Left lobe of liver (tissue), 2 donors: ENCODE data around the gene PRKCB. TPM values are rescaled to one million over a fixed set of nuclear protein-coding genes. Genes with fewer than 3 reads are reported as not detected.
"Not testable (repeated sequence)": the region's sequence is repeated elsewhere in the genome, so short reads cannot be mapped to it uniquely, and the experiment has no call there.

Source experiments
- ATAC-seq: fragments of 200-7000 bp; cut with Tn5 transposase; one replicate; pipeline ENCODE4 v1.9.1; 2020; ENCODE audit warnings: mild to moderate bottlenecking, moderate library complexity
- DNase-seq: peaks from one replicate; pipeline ENCODE4 v3.0.0-alpha.2; 2020; ENCODE audit warnings: low spot score
- total RNA-seq: library from RNA; stranded (reverse); gene quantifications from one replicate; pipeline ENCODE4 v1.2.1, GENCODE V29; 2021
- donor health status: DM: no; HTN: no; CAD: no; lungs with moderate emphysema.
- donor health status: DM: no; HTN: yes; CAD: no.

Gene PRKCB
- total RNA-seq, 1 donor from 2014 or later = 3.3 TPM

- DNase-seq (no peak), ATAC-seq (no peak)
Observed at GRCh38 chr16:23998771-23999170, 163.0 kb downstream of the PRKCB start.

GRCh38 chr16:23999663-24000062 lies 163.9 kb downstream of the PRKCB start:
- DNase-seq (no peak), ATAC-seq (no peak)

GRCh38 chr16:24001710-24002109 lies 165.9 kb downstream of the PRKCB start:
- ATAC-seq (no peak), DNase-seq (no peak)

DNA sequence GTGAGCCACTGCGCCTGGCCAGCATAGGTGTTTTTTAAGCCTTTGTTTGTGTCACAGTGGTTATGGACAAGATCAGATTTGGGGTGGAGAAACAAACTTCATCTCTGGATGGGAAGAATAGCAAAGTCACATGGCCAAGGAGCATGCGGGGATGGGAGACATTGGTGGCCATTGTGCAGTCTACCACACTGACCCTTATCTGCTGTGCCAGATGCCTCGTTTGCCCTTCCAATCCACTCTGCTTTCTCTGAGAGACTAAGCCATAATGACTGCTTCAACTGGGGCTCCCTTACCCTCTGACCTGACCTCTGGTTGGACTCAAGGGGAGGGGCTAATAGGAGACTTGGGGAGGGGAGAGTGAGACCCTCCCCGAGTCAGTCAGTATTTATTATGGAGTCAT lies 166.8 kb downstream of the PRKCB start:
- DNase-seq = no peak
- ATAC-seq = no peak

DNA sequence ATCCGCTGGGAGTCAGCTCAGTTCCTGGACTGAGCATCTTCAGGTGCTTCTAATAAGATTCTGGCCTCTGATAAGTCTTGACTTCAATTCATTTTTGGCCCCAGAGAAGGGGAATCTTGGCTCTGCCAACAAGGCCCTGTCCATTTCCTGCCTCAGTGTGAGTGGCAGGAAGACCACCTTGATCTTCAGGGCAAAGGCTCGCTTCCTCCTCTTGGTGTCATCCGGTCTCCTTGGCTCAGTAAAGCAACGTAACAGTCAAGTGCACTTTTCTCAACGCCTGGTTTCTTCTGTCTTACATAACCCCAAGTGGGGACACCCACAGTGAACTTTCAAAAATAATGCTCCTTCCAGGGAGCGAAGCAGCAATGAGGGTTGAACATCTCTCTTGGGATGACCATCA lies 169.8 kb downstream of the PRKCB start:
- no peak for DNase-seq

DNA sequence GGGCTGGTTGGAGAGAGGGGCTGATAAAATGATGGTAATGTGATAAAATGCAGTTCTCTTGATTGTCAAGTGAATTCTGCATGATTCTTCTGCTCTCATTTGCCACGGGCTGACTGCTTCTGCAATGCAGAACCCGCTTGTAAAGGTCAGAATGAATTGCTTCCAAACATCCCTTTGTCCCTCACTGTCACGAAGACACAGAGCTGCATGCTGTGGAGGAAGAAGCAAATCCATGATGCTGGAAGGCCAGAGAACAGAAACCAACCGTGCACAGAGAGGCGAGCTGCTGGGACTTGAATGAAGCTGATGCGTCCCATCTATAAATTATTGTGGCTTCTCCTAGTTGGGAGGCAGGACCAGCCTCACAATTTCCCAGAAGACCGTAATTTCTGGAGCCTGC lies 171.6 kb downstream of the PRKCB start:
- ATAC-seq = no peak
- no peak for DNase-seq

More for the DNA sequence above, 169.8 kb downstream of the PRKCB start:
- ATAC-seq = no peak

DNA sequence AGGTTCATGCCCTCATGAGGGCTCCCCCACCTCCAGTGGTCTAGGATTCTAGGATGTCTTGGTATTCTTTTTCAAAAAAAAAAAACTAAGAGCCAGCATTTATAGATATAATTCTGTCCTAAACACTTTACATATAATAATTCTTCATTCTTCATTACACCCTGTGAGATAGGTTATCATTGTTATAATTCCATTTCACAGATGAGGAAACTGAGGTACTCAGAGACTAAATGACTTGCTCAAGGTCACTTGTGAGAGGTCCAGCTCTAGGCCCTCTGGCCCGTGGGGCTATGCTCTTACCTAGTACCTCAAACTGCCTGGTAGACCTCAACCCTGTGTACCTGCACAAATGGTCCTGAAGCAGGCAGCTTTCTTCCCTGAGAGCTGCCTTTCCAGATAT lies 172.2 kb downstream of the PRKCB start:
- DNase-seq (no peak), ATAC-seq (no peak)

- DNase-seq (no peak), ATAC-seq (no peak)
Observed at GRCh38 chr16:24009098-24009497, 173.3 kb downstream of the PRKCB start.

GRCh38 chr16:24009955-24010354 lies 174.2 kb downstream of the PRKCB start:
- DNase-seq = no peak
- ATAC-seq = no peak

- DNase-seq (no peak), ATAC-seq (peak; percentile 84)
Observed at GRCh38 chr16:24010440-24011089, 174.8 kb downstream of the PRKCB start.

DNA sequence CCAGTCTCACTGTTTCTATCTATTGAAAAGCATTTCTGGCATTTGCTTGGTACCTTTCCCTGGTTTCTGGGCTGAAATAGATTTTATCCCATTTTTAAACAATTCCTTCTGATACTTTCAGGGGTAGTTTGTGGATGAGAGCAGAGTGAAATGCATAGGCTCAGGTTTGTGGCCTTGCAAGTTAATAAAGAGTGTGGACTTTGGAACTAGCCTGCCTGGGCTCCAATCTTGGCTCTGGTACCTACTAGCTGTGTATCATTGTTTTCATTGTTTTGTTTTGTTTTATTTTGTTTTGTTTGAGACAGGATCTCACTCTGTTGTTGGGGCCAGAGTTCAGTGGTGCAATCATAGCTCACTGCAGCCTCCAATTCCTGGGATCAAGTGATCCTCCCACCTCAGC lies 175.5 kb downstream of the PRKCB start:
- ATAC-seq = no peak
- no peak for DNase-seq

DNA sequence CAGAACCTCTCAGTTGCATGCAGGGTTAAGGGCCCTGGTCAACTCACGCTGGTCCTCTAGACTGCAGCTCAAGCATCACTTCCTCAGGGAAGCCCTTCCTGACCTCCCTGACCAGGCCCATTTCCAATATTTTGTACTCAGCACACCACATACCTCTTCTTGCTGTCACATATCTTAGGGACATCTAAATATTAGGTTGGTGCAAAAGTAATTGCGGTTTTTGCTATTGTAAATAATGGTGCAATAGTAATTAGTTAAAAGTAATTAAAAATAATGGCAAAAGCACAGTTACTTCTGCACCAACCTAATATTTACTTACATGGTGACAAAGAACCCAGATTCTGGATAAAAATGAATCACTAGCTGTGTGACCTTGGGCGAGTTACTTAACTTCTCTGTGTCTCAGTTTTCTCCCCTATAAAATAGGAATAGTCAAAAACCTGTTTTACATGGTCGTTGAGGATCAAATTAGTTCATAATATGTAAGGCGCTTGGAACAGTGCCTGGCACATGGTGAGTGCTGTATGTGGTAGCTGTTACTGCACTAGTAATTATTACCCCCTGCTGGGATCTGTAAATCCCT lies 177.4 kb downstream of the PRKCB start:
- no peak for ATAC-seq
- DNase-seq = no peak

DNA sequence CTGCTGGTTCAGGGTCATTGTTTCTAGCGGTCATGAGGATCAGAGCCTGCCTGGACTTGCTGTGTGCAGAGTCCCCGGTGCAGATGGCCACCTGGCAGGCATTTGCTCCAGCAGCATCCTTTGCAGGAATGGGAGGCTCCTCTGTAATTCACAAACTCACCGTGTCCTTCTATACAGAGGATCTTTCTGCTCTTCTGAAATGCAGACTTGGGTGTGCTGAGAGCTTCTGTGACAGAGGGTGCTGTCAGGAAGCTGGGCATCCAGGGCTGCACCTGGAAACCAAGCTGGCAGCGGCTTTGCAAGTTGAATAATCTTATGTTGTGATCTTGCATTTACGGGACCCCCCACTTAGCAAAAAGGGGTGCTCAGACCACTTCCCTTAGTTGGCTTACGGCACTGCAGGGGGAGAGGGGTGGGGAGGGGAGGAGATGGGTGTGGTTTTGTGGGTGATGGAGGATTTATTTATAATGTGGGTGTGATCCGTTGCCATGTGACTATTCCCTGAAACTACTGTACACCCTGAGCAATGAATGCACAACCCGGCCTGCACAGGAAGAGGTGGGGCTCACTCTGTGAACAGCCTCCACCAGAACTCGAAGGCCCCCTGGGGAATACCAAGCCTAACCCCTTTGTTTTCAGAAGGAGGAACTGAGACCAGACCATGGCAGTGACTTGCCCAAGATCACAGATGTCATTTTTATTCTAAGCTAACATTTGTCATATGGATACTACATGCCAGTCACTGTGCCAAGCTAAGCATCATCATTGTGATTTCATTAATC lies 178.3 kb downstream of the PRKCB start:
- DNase-seq (no peak), ATAC-seq (peak; percentile 21)

GRCh38 chr16:24014955-24015354 lies 179.2 kb downstream of the PRKCB start:
- not testable (repeated sequence) for DNase-seq

DNA sequence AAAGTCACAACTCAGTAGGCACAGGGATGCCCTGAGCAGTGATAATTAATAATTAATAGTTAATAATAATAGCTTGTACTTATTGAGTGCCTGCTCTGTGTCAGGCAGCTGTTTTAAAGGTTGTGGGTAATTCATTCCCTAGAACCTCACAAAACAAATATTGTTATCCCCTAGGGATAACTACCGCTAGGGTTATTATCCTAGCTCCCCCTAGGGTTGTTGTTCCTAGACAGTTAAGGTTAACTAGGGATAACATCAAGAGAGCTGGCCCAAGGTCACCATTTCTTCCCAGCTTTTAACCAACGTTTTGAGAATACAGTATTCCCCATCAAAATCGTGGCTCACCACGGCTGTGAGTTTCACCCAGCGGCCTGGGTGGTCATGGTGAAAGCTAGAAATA lies 180.1 kb downstream of the PRKCB start:
- no peak for ATAC-seq
- DNase-seq = no peak

More at GRCh38 chr16:24014955-24015354, 179.2 kb downstream of the PRKCB start:
- ATAC-seq = not testable (repeated sequence)

- no peak for DNase-seq
- ATAC-seq = no peak
Observed at GRCh38 chr16:24018485-24018884, 182.7 kb downstream of the PRKCB start.

DNA sequence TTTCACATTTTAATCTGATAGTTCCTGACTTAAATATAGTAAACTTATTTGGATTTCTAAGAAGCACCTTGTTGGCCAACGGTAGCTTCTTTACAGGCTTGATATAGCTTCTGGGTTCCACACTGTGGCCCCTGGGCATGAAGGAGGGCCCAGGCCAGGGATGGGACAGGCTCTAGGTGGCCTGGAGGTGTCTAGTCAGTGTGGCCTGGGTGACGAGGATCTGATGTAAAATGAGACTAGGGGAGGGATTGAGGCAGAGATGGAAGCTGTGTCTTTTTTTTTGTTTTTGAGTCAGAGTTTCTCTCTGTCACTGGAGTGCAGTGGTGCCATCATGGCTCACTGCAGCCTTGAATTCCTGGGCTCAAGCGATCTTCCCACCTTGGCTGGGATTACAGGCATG lies 187.0 kb downstream of the PRKCB start:
- ATAC-seq = no peak
- no peak for DNase-seq

GRCh38 chr16:24023621-24024020 lies 187.8 kb downstream of the PRKCB start:
- no peak for ATAC-seq

GRCh38 chr16:24024971-24025370 lies 189.2 kb downstream of the PRKCB start:
- no peak for DNase-seq
- no peak for ATAC-seq

More at GRCh38 chr16:24023621-24024020, 187.8 kb downstream of the PRKCB start:
- no peak for DNase-seq

GRCh38 chr16:24027466-24027865 lies 191.7 kb downstream of the PRKCB start:
- DNase-seq (no peak), ATAC-seq (no peak)

GRCh38 chr16:24029841-24030240 lies 194.1 kb downstream of the PRKCB start:
- not testable (repeated sequence) for ATAC-seq, DNase-seq
